ENCODE measurements around the gene EEPD1. TPM values are rescaled to one million over a fixed set of nuclear protein-coding genes. Genes with fewer than 3 reads are reported as not detected.
"Not testable (repeated sequence)": the region's sequence is repeated elsewhere in the genome, so short reads cannot be mapped to it uniquely, and the experiment has no call there.

Gene EEPD1
- total RNA-seq, 2 experiments from 2014 or later = 11.9 to 13.8 TPM

GRCh38 chr7:36227223-36227622 is 74.2 kb downstream of the EEPD1 start:
- Mint-ChIP-seq H3K4me1 (no peaks in the 10 kb centered on the region), H3K27me3 (no peaks in the 10 kb centered on the region), H3K36me3 (ENCODE audit: low read depth) (no peaks in the 10 kb centered on the region), H3K4me3 (no peak overlapping the region), H3K27ac (no peak overlapping the region), H3K9me3 (no peaks in the 10 kb centered on the region)
- POLR2A ChIA-PET = no interaction called here
- no peak for DNase-seq
- CTCF ChIA-PET = no interaction called here

GRCh38 chr7:36228039-36228438 is 75.0 kb downstream of the EEPD1 start:
- no peaks in the 10 kb centered on the region for H3K27me3 Mint-ChIP-seq
- DNase-seq = no peak
- H3K9me3 Mint-ChIP-seq = no peaks in the 10 kb centered on the region
- ChIA-PET POLR2A (no interaction called here), CTCF (no interaction called here)
- no peaks in the 10 kb centered on the region for H3K36me3 Mint-ChIP-seq (ENCODE audit: low read depth)
- no peaks in the 10 kb centered on the region for H3K4me1 Mint-ChIP-seq
- H3K27ac Mint-ChIP-seq = no peak overlapping the region
- no peak overlapping the region for H3K4me3 Mint-ChIP-seq

- Mint-ChIP-seq H3K27me3 (no peaks in the 10 kb centered on the region), H3K4me1 (no peaks in the 10 kb centered on the region), H3K4me3 (no peak overlapping the region), H3K36me3 (ENCODE audit: low read depth) (no peaks in the 10 kb centered on the region), H3K27ac (no peak overlapping the region), H3K9me3 (no peaks in the 10 kb centered on the region)
- DNase-seq = no peak
- CTCF ChIA-PET = no interaction called here
- POLR2A ChIA-PET = no interaction called here
These were observed 78.4 kb downstream of the EEPD1 start for GRCh38 chr7:36231406-36231805.

GRCh38 chr7:36232555-36232954 is 79.5 kb downstream of the EEPD1 start:
- Mint-ChIP-seq H3K4me3 (no peak overlapping the region), H3K9me3 (peaks cover 2% of the 10 kb centered on the region), H3K27me3 (no peaks in the 10 kb centered on the region), H3K36me3 (ENCODE audit: low read depth) (no peaks in the 10 kb centered on the region), H3K4me1 (no peaks in the 10 kb centered on the region), H3K27ac (no peak overlapping the region)
- ChIA-PET POLR2A (no interaction called here), CTCF (no interaction called here)
- DNase-seq = no peak

GRCh38 chr7:36232971-36233550 is 80.0 kb downstream of the EEPD1 start:
- ChIA-PET CTCF (no interaction called here), POLR2A (no interaction called here)
- Mint-ChIP-seq H3K27ac (no peak overlapping the region), H3K4me1 (no peaks in the 10 kb centered on the region), H3K27me3 (no peaks in the 10 kb centered on the region), H3K36me3 (ENCODE audit: low read depth) (no peaks in the 10 kb centered on the region), H3K4me3 (no peak overlapping the region), H3K9me3 (peaks cover 2% of the 10 kb centered on the region)
- no peak for DNase-seq

GRCh38 chr7:36236073-36236472 is 83.0 kb downstream of the EEPD1 start:
- ChIA-PET POLR2A (interaction anchor here (0.6 kb wide), 1 partner anchor 7 kb away, joined by 5 read pairs; no protein-coding TSS in a partner anchor), CTCF (interaction anchor here (1.2 kb wide), 1 partner anchor 14 kb away, joined by 3 read pairs; no protein-coding TSS in a partner anchor)
- no peaks in the 10 kb centered on the region for H3K4me1 Mint-ChIP-seq
- no peak for DNase-seq
- H3K27me3 Mint-ChIP-seq = no peaks in the 10 kb centered on the region
- no peak overlapping the region for H3K4me3 Mint-ChIP-seq
- peaks cover 2% of the 10 kb centered on the region for H3K9me3 Mint-ChIP-seq
- H3K36me3 Mint-ChIP-seq (ENCODE audit: low read depth) = no peaks in the 10 kb centered on the region
- no peak overlapping the region for H3K27ac Mint-ChIP-seq

- CTCF ChIA-PET = no interaction called here
These were observed 85.1 kb downstream of the EEPD1 start for GRCh38 chr7:36238138-36238537.

GRCh38 chr7:36243356-36243755 is 90.3 kb downstream of the EEPD1 start:
- H3K4me1 Mint-ChIP-seq; H3K4me3 Mint-ChIP-seq; POLR2A ChIA-PET; CTCF ChIA-PET; H3K27ac Mint-ChIP-seq; H3K36me3 Mint-ChIP-seq (ENCODE audit: low read depth); H3K27me3 Mint-ChIP-seq; H3K9me3 Mint-ChIP-seq; DNase-seq: not testable (repeated sequence)

More at GRCh38 chr7:36238138-36238537, 85.1 kb downstream of the EEPD1 start:
- DNase-seq = no peak
- POLR2A ChIA-PET = no interaction called here
- H3K27ac Mint-ChIP-seq = no peak overlapping the region
- no peaks in the 10 kb centered on the region for H3K36me3 Mint-ChIP-seq (ENCODE audit: low read depth)
- peaks cover 2% of the 10 kb centered on the region for H3K9me3 Mint-ChIP-seq
- no peaks in the 10 kb centered on the region for H3K27me3 Mint-ChIP-seq
- no peak overlapping the region for H3K4me3 Mint-ChIP-seq
- H3K4me1 Mint-ChIP-seq = no peaks in the 10 kb centered on the region

GRCh38 chr7:36244001-36244400 is 90.9 kb downstream of the EEPD1 start:
- H3K27ac Mint-ChIP-seq; H3K4me1 Mint-ChIP-seq; CTCF ChIA-PET; H3K27me3 Mint-ChIP-seq; H3K4me3 Mint-ChIP-seq; H3K9me3 Mint-ChIP-seq; DNase-seq; H3K36me3 Mint-ChIP-seq (ENCODE audit: low read depth); POLR2A ChIA-PET: not testable (repeated sequence)

- Mint-ChIP-seq H3K4me3 (no peak overlapping the region), H3K4me1 (no peaks in the 10 kb centered on the region), H3K36me3 (ENCODE audit: low read depth) (no peaks in the 10 kb centered on the region), H3K9me3 (no peaks in the 10 kb centered on the region), H3K27ac (no peak overlapping the region), H3K27me3 (no peaks in the 10 kb centered on the region)
- ChIA-PET POLR2A (no interaction called here), CTCF (no interaction called here)
- DNase-seq = no peak
These were observed 91.4 kb downstream of the EEPD1 start for GRCh38 chr7:36244429-36244828.

GRCh38 chr7:36245684-36246299 is 92.7 kb downstream of the EEPD1 start:
- DNase-seq = no peak
- Mint-ChIP-seq H3K27ac (no peak overlapping the region), H3K4me1 (no peaks in the 10 kb centered on the region), H3K27me3 (no peaks in the 10 kb centered on the region), H3K4me3 (no peak overlapping the region), H3K9me3 (no peaks in the 10 kb centered on the region), H3K36me3 (ENCODE audit: low read depth) (no peaks in the 10 kb centered on the region)
- ChIA-PET POLR2A (no interaction called here), CTCF (interaction anchor here (0.6 to 0.7 kb wide), 2 partner anchors 13 to 69 kb away, joined by 3 to 5 read pairs; no protein-coding TSS in a partner anchor)

GRCh38 chr7:36249091-36249490 is 96.0 kb downstream of the EEPD1 start:
- no peaks in the 10 kb centered on the region for H3K36me3 Mint-ChIP-seq (ENCODE audit: low read depth)
- no peak overlapping the region for H3K4me3 Mint-ChIP-seq
- ChIA-PET CTCF (interaction anchor here (0.8 to 1.2 kb wide), 3 partner anchors 10 to 38 kb away, joined by 3 to 4 read pairs (median 3); no protein-coding TSS in a partner anchor), POLR2A (no interaction called here)
- peaks cover 8% of the 10 kb centered on the region for H3K9me3 Mint-ChIP-seq
- H3K27me3 Mint-ChIP-seq = no peaks in the 10 kb centered on the region
- no peak overlapping the region for H3K27ac Mint-ChIP-seq
- no peak for DNase-seq
- H3K4me1 Mint-ChIP-seq = no peaks in the 10 kb centered on the region

- Mint-ChIP-seq H3K27me3 (peaks cover 3% of the 10 kb centered on the region), H3K36me3 (ENCODE audit: low read depth) (peaks cover 9% of the 10 kb centered on the region), H3K27ac (no peak overlapping the region), H3K4me3 (no peak overlapping the region), H3K9me3 (peaks cover 27% of the 10 kb centered on the region), H3K4me1 (no peaks in the 10 kb centered on the region)
- ChIA-PET POLR2A (no interaction called here), CTCF (interaction anchor here (0.6 kb wide), 1 partner anchor 63 kb away, joined by 3 read pairs; no protein-coding TSS in a partner anchor)
- DNase-seq = no peak
These were observed 100.6 kb downstream of the EEPD1 start for GRCh38 chr7:36253699-36254098.
